ENCODE results near the gene RHBDD1. TPM values are rescaled to one million over a fixed set of nuclear protein-coding genes. Genes with fewer than 3 reads are reported as not detected.
"Not testable (repeated sequence)": the region's sequence is repeated elsewhere in the genome, so short reads cannot be mapped to it uniquely, and the experiment has no call there.

RHBDD1 gene
- total RNA-seq, 1 donor, result 92.2 TPM

DNA sequence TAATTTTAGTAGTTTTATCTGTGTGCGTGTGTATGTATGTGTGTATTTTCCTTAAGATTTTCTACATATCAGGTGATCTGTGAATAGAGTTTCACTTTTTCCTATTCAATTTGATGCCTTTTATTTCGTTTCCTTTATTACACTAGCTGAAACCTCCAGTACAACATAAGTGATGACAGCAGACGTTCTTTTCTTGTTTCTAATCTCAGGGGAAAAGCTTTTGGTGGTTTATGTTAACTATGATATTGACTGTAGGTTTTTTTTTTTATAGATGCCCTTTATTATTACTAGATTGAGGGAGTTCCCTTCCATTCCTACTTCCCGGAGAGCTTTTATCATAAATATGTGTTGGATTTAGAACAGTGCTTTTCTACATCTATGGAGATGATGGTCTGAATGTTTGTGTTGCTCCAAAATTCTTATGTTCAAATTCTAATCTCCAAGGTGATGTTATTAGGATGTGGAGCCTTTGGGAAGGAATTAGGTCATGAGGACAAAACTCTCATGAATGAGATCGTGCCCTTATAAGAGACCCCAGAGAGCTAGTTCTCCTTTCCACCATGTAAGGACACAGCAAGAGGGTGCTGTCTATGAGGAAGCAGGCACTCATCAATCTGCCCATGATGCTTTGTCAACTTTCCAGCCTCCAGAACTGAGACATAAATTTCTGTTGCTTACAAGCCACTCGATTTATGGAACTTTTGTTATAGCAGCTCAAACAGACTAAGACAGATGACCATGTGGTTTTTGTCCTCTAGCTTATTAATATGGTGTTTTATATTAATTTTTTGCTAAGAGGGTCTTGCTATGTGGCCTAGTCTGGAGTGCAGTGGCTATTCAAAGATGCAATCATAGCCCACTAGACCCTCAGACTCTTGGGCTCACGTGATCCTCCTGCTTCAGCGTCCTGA is 5.9 kb upstream of the RHBDD1 start:
- no peak overlapping the region for H3K4me3 ChIP-seq (ENCODE audit: low read length)
- H3K9me3 ChIP-seq (ENCODE audit: low read depth, low read length), result no peaks in the 10 kb centered on the region
- peaks cover 6% of the 10 kb centered on the region for H3K4me1 ChIP-seq (ENCODE audit: insufficient read depth, low read length)

DNA sequence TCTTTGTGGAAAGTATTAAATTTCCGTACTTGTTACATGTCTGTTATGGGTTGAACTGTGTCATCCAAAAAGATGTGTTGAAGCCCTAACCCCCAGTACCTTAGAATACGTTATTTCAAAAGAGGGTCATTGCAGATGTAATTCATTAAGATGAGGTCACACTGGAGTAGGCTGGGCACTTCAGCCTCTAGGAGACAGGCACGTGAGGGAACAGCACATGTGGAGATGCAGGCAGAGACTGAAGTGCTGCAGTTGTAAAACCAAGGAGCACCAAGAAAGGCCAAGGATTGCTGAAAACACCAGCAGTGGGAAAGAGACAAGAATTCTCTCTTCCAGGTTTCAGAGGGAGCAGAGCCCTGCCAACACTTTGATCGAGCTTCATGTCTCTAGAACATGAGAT is 4.6 kb upstream of the RHBDD1 start:
- Histone ChIP-seq H3K27me3 (ENCODE audit: insufficient read depth, low read length) (no peaks in the 10 kb centered on the region), H3K4me3 (ENCODE audit: low read length) (no peak overlapping the region), H3K9me3 (ENCODE audit: low read depth, low read length) (no peaks in the 10 kb centered on the region)

More for the DNA sequence above, 5.9 kb upstream of the RHBDD1 start:
- H3K27me3 ChIP-seq (ENCODE audit: insufficient read depth, low read length), result no peaks in the 10 kb centered on the region

DNA sequence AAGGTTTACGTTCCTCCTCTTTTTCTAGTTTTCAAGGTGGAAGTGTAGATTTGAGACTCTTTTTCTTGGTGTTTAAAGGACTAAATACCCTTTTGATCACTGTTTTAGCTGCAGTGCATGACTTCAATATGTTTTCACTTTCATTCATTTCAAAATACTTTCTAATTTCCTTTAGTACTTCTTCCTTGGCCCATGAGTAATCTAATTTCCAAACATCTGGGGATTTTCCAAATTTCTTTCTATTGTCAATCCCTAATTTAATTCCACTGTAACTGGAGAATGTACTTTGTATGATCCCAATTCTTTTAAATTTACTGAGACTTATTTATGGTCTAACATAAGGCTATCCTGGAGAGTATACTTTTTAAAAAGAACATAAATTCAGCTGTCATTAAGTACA is 3.8 kb upstream of the RHBDD1 start:
- no peak overlapping the region for H3K4me3 ChIP-seq (ENCODE audit: low read length)
- peaks cover 18% of the 10 kb centered on the region for H3K4me1 ChIP-seq (ENCODE audit: insufficient read depth, low read length)
- H3K27me3 ChIP-seq (ENCODE audit: insufficient read depth, low read length), result no peaks in the 10 kb centered on the region
- no peaks in the 10 kb centered on the region for H3K9me3 ChIP-seq (ENCODE audit: low read depth, low read length)

More for the DNA sequence above, 4.6 kb upstream of the RHBDD1 start:
- peaks cover 12% of the 10 kb centered on the region for H3K4me1 ChIP-seq (ENCODE audit: insufficient read depth, low read length)

- H3K27me3 ChIP-seq (ENCODE audit: insufficient read depth, low read length); H3K9me3 ChIP-seq (ENCODE audit: low read depth, low read length); H3K4me3 ChIP-seq (ENCODE audit: low read length): not testable (repeated sequence)
- H3K4me1 ChIP-seq (ENCODE audit: insufficient read depth, low read length), result peaks cover 36% of the 10 kb centered on the region
These were observed 974 bp upstream of the RHBDD1 start for GRCh38 chr2:226834880-226835279.

- Histone ChIP-seq H3K9me3 (ENCODE audit: low read depth, low read length) (no peaks in the 10 kb centered on the region), H3K27me3 (ENCODE audit: insufficient read depth, low read length) (no peaks in the 10 kb centered on the region), H3K4me1 (ENCODE audit: insufficient read depth, low read length) (peaks cover 36% of the 10 kb centered on the region), H3K4me3 (ENCODE audit: low read length) (peak overlapping the region; percentile 70)
These were observed 446 bp upstream of the RHBDD1 start for GRCh38 chr2:226835420-226835795.

DNA sequence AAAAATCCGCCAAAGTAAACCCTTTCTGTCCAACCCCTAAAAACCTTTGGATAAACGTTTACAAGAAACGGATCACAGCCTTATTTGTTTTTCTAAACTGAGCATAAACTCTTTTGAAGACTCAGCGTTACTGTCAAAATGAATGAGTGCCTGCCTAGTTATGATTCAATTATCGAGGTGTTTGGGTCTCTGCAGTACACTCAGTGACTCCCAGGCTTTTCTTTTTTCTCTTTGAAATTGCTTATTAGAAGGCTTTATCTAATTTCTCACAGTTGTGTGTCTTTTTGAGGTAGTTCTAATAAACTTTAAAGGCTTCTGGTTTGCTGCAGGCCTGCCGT is 663 bp downstream of the RHBDD1 start:
- Histone ChIP-seq H3K4me1 (ENCODE audit: insufficient read depth, low read length) (peaks cover 39% of the 10 kb centered on the region), H3K9me3 (ENCODE audit: low read depth, low read length) (no peaks in the 10 kb centered on the region), H3K4me3 (ENCODE audit: low read length) (peak overlapping the region; percentile 70), H3K27me3 (ENCODE audit: insufficient read depth, low read length) (no peaks in the 10 kb centered on the region)

DNA sequence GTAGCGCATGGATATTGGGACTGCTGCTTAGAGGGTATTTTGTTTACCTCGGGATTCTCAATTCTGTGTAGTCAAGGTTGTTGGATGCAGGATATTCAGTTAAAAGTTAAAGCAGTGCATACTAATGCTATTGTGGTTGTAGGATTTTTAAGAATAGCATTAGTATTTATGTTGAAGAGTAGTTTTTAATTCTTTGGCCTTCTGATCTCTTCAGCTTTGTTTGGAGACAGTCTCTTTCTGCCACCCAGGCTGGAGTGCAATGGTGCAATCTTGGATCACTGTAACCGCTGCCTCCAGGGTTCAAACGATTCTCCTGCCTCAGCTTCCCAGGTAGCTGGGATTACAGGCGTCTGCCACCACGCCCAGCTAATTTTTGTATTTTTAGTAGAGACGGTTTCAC is 1.5 kb downstream of the RHBDD1 start:
- Histone ChIP-seq H3K9me3 (ENCODE audit: low read depth, low read length) (no peaks in the 10 kb centered on the region), H3K4me3 (ENCODE audit: low read length) (no peak overlapping the region), H3K27me3 (ENCODE audit: insufficient read depth, low read length) (no peaks in the 10 kb centered on the region), H3K4me1 (ENCODE audit: insufficient read depth, low read length) (peaks cover 39% of the 10 kb centered on the region)

- Histone ChIP-seq H3K9me3 (ENCODE audit: low read depth, low read length) (no peaks in the 10 kb centered on the region), H3K4me1 (ENCODE audit: insufficient read depth, low read length) (peaks cover 39% of the 10 kb centered on the region), H3K27me3 (ENCODE audit: insufficient read depth, low read length) (no peaks in the 10 kb centered on the region), H3K4me3 (ENCODE audit: low read length) (no peak overlapping the region)
These were observed 2.1 kb downstream of the RHBDD1 start for GRCh38 chr2:226837787-226838603.

- H3K4me3 ChIP-seq (ENCODE audit: low read length), result no peak overlapping the region
- no peaks in the 10 kb centered on the region for H3K27me3 ChIP-seq (ENCODE audit: insufficient read depth, low read length)
- no peaks in the 10 kb centered on the region for H3K9me3 ChIP-seq (ENCODE audit: low read depth, low read length)
- peaks cover 39% of the 10 kb centered on the region for H3K4me1 ChIP-seq (ENCODE audit: insufficient read depth, low read length)
These were observed 2.9 kb downstream of the RHBDD1 start for GRCh38 chr2:226838722-226839121.

GRCh38 chr2:226839161-226839560 is 3.3 kb downstream of the RHBDD1 start:
- H3K4me3 ChIP-seq (ENCODE audit: low read length), result no peak overlapping the region
- H3K9me3 ChIP-seq (ENCODE audit: low read depth, low read length), result no peaks in the 10 kb centered on the region
- H3K4me1 ChIP-seq (ENCODE audit: insufficient read depth, low read length), result peaks cover 39% of the 10 kb centered on the region
- no peaks in the 10 kb centered on the region for H3K27me3 ChIP-seq (ENCODE audit: insufficient read depth, low read length)

- H3K9me3 ChIP-seq (ENCODE audit: low read depth, low read length), result no peaks in the 10 kb centered on the region
- no peaks in the 10 kb centered on the region for H3K27me3 ChIP-seq (ENCODE audit: insufficient read depth, low read length)
- no peak overlapping the region for H3K4me3 ChIP-seq (ENCODE audit: low read length)
- peaks cover 34% of the 10 kb centered on the region for H3K4me1 ChIP-seq (ENCODE audit: insufficient read depth, low read length)
These were observed 4.1 kb downstream of the RHBDD1 start for GRCh38 chr2:226839951-226840350.

DNA sequence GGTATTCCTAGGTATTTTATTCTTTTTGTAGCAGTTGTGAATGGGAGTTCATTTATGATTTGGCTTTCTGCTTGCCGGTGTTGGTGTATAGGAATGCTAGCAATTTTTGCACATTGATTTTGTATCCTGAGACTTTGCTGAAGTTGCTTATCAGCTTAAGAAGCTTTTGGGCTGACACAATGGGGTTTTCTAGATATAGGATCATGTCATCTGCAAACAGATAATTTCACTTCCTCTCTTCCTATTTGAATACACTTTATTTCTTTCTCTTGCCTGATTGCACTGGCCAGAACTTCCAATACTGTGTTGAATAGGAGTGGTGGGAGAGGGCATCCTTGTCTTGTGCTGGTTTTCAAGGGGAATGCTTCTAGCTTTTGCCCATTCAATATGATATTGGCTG is 7.1 kb downstream of the RHBDD1 start:
- H3K27me3 ChIP-seq (ENCODE audit: insufficient read depth, low read length); H3K9me3 ChIP-seq (ENCODE audit: low read depth, low read length); H3K4me3 ChIP-seq (ENCODE audit: low read length): not testable (repeated sequence)
- peaks cover 12% of the 10 kb centered on the region for H3K4me1 ChIP-seq (ENCODE audit: insufficient read depth, low read length)

GRCh38 chr2:226845386-226846116 is 9.7 kb downstream of the RHBDD1 start:
- peaks cover 3% of the 10 kb centered on the region for H3K4me1 ChIP-seq (ENCODE audit: insufficient read depth, low read length)

GRCh38 chr2:226847090-226847489 is 11.2 kb downstream of the RHBDD1 start:
- Histone ChIP-seq H3K9me3 (ENCODE audit: low read depth, low read length) (no peaks in the 10 kb centered on the region), H3K4me1 (ENCODE audit: insufficient read depth, low read length) (no peaks in the 10 kb centered on the region), H3K4me3 (ENCODE audit: low read length) (no peak overlapping the region), H3K27me3 (ENCODE audit: insufficient read depth, low read length) (no peaks in the 10 kb centered on the region)

More at GRCh38 chr2:226845386-226846116, 9.7 kb downstream of the RHBDD1 start:
- Histone ChIP-seq H3K9me3 (ENCODE audit: low read depth, low read length) (no peaks in the 10 kb centered on the region), H3K4me3 (ENCODE audit: low read length) (no peak overlapping the region), H3K27me3 (ENCODE audit: insufficient read depth, low read length) (no peaks in the 10 kb centered on the region)

DNA sequence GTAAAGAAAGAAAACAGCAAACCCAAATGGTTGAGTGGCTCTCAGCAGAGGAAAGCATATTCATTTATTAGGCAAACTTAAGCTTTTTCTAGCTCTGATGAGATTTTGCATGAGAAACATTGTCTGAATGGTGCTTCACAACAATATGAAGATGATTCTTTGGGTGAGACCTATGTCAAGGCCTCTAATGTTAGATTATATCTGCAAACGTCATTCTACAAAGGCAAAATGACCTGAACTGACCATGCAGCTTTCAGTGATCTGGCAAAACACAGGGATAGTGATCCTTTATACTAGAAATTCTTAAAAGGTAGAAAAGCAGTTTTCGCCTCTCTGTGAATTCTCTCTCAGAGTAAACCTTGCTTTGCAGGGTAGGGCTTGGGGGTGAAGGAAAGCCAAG is 11.7 kb downstream of the RHBDD1 start:
- H3K27me3 ChIP-seq (ENCODE audit: insufficient read depth, low read length), result no peaks in the 10 kb centered on the region
- H3K4me1 ChIP-seq (ENCODE audit: insufficient read depth, low read length), result no peaks in the 10 kb centered on the region
- no peak overlapping the region for H3K4me3 ChIP-seq (ENCODE audit: low read length)
- no peaks in the 10 kb centered on the region for H3K9me3 ChIP-seq (ENCODE audit: low read depth, low read length)

Data from mononuclear cell (primary cell).